HEK293 (cell line): ENCODE measurements around the gene ZFAND3.

Source experiments
- CTCF ChIA-PET: fragments of 350-600 bp; formaldehyde crosslinking; extraction: SDS; loops from one replicate; lab custom pipeline; 2021; ENCODE audit warnings: antibody characterized with exemption; lab: Yijun Ruan, JAX
- POLR2A ChIA-PET: fragments of 300-600 bp; formaldehyde crosslinking; extraction: SDS; loops from one replicate; lab custom pipeline; 2020; ENCODE audit warnings: antibody characterized with exemption, inconsistent platforms; lab: Yijun Ruan, JAX
- H3K27ac ChIP-seq: fragments of 200-500 bp; sonication (Bioruptor generic); 2 replicates; pipeline ENCODE4 v1.5.1; 2014; ENCODE audit warnings: low read depth, low read length, control low read depth, inconsistent platforms; ENCODE audit errors: extremely low read depth
- H3K36me3 ChIP-seq, 2 experiments: fragments of 200-500 bp in 1 of 2; sonication (Bioruptor generic) in 1 of 2; 1 replicate in 1 of 2; 2 replicates in 1 of 2; pipeline ENCODE4 v1.5.1; 2014 to 2017; ENCODE audit warnings: inconsistent platforms in 2 of 2, low read length in 2 of 2; ENCODE audit not compliant: control insufficient read depth in 2 of 2, insufficient read depth in 1 of 2
- H3K4me1 ChIP-seq: fragments of 200-500 bp; sonication (Bioruptor generic); 2 replicates; pipeline ENCODE4 v1.5.1; 2014; ENCODE audit warnings: mild to moderate bottlenecking, low read length, inconsistent platforms; ENCODE audit not compliant: control insufficient read depth, insufficient read depth
- H3K4me3 ChIP-seq: 2 replicates; pipeline ENCODE4 v1.5.1; 2011; ENCODE audit warnings: low read depth, mild to moderate bottlenecking, control low read depth, low read length, moderate library complexity
- H3K9me3 ChIP-seq: fragments of 200-500 bp; sonication (Bioruptor generic); 2 replicates; pipeline ENCODE4 v1.5.1; 2014; ENCODE audit warnings: low read depth, low read length, inconsistent platforms; ENCODE audit not compliant: control insufficient read depth, insufficient read depth
- BCL6B ChIP-seq: fragments of 450-650 bp; formaldehyde crosslinking; IDR thresholded peaks from 2 replicates; pipeline ENCODE4 v1.5.1; 2017; ENCODE audit warnings: missing biosample characterization, missing genetic modification characterization
- HOXA7 ChIP-seq: sonication (generic); formaldehyde crosslinking; IDR thresholded peaks from 2 replicates; pipeline ENCODE4 v1.8.1; 2022; ENCODE audit warnings: missing genetic modification reagents, borderline replicate concordance
- HOXC10 ChIP-seq: sonication (generic); formaldehyde crosslinking; IDR thresholded peaks from 2 replicates; pipeline ENCODE4 v1.8.1; 2023; ENCODE audit warnings: mild to moderate bottlenecking, missing genetic modification reagents
- REST ChIP-seq: fragments of 450-650 bp; formaldehyde crosslinking; IDR thresholded peaks from 2 replicates; pipeline ENCODE4 v1.5.1; 2016; ENCODE audit warnings: missing biosample characterization, missing genetic modification characterization
- ZFP69B ChIP-seq: fragments of 450-650 bp; formaldehyde crosslinking; IDR thresholded peaks from 2 replicates; pipeline ENCODE4 v1.5.1; 2016; ENCODE audit warnings: missing biosample characterization, missing genetic modification characterization
- ZNF114 ChIP-seq: fragments of 450-650 bp; formaldehyde crosslinking; IDR thresholded peaks from 2 replicates; pipeline ENCODE4 v1.5.0; 2017; ENCODE audit warnings: missing biosample characterization, missing genetic modification characterization
- ZNF121 ChIP-seq: fragments of 450-650 bp; formaldehyde crosslinking; IDR thresholded peaks from 2 replicates; pipeline ENCODE4 v1.5.1; 2016; ENCODE audit warnings: missing biosample characterization, missing genetic modification characterization
- ZNF138 ChIP-seq: fragments of 450-650 bp; formaldehyde crosslinking; IDR thresholded peaks from 2 replicates; pipeline ENCODE4 v1.5.1; 2016; ENCODE audit warnings: missing biosample characterization, missing genetic modification characterization, borderline replicate concordance
- ZNF214 ChIP-seq: fragments of 450-650 bp; formaldehyde crosslinking; IDR thresholded peaks from 2 replicates; pipeline ENCODE4 v1.5.1; 2017; ENCODE audit warnings: missing biosample characterization, mild to moderate bottlenecking, missing genetic modification characterization, borderline replicate concordance
- ZNF239 ChIP-seq: fragments of 450-650 bp; formaldehyde crosslinking; IDR thresholded peaks from 2 replicates; pipeline ENCODE4 v1.5.1; 2016; ENCODE audit warnings: missing biosample characterization, missing genetic modification characterization
- ZNF398 ChIP-seq: fragments of 450-650 bp; formaldehyde crosslinking; IDR thresholded peaks from 2 replicates; pipeline ENCODE4 v1.5.1; 2017; ENCODE audit warnings: missing biosample characterization, missing genetic modification characterization
- ZNF488 ChIP-seq: fragments of 450-650 bp; formaldehyde crosslinking; IDR thresholded peaks from 2 replicates; pipeline ENCODE4 v1.5.1; 2016; ENCODE audit warnings: missing biosample characterization, missing genetic modification characterization
- ZNF549 ChIP-seq: fragments of 450-650 bp; IDR thresholded peaks from 2 replicates; pipeline ENCODE4 v1.5.1; 2018; ENCODE audit warnings: missing biosample characterization, missing genetic modification characterization, mild to moderate bottlenecking, inconsistent platforms, moderate library complexity
- ZNF664 ChIP-seq: fragments of 450-650 bp; formaldehyde crosslinking; IDR thresholded peaks from 2 replicates; pipeline ENCODE4 v1.5.1; 2016; ENCODE audit warnings: missing biosample characterization, missing genetic modification characterization
- ZNF670 ChIP-seq: fragments of 450-650 bp; formaldehyde crosslinking; IDR thresholded peaks from 2 replicates; pipeline ENCODE4 v1.5.1; 2016; ENCODE audit warnings: missing biosample characterization, missing genetic modification characterization, low read depth
- ZNF677 ChIP-seq: fragments of 450-650 bp; IDR thresholded peaks from 2 replicates; pipeline ENCODE4 v1.5.0; 2018; ENCODE audit warnings: missing biosample characterization, mild to moderate bottlenecking, missing genetic modification characterization, moderate library complexity
- ZSCAN18 ChIP-seq: fragments of 450-650 bp; formaldehyde crosslinking; IDR thresholded peaks from 2 replicates; pipeline ENCODE4 v1.5.1; 2016; ENCODE audit warnings: missing biosample characterization, missing genetic modification characterization

The ZFAND3 gene

GRCh38 chr6:38077488-38078030 lies 258.0 kb downstream of the ZFAND3 start (continued):
- TF ChIP-seq ZNF214 (no peak), ZNF664 (tag by site-specific recombination) (no peak), ZNF398 (tag by site-specific recombination) (no peak), ZNF239 (tag by site-specific recombination) (no peak)

- H3K4me3 ChIP-seq = no peak overlapping the region
Observed at GRCh38 chr6:38078671-38079070, 259.1 kb downstream of the ZFAND3 start.

More at GRCh38 chr6:38078671-38079070, 259.1 kb downstream of the ZFAND3 start:
- peaks cover 0 to 8% of the 10 kb centered on the region in 2 experiments; a peak in 1 of 3 replicates for H3K36me3 ChIP-seq
- ChIA-PET POLR2A (no interaction called here), CTCF (no interaction called here)
- H3K9me3 ChIP-seq = no peaks in the 10 kb centered on the region
- TF ChIP-seq ZNF121 (tag by site-specific recombination) (no peak), ZFP69B (tag by site-specific recombination) (no peak), ZNF114 (no peak), HOXA7 (CRISPR knock-in tag) (no peak), ZNF670 (tag by site-specific recombination) (no peak), ZNF488 (tag by site-specific recombination) (no peak), REST (tag by site-specific recombination) (no peak), ZNF549 (tag by site-specific recombination) (no peak), HOXC10 (CRISPR knock-in tag) (no peak), BCL6B (tag by site-specific recombination) (no peak), ZSCAN18 (tag by site-specific recombination) (no peak), ZNF677 (tag by site-specific recombination) (no peak), ZNF138 (tag by site-specific recombination) (no peak)
- H3K4me1 ChIP-seq = peaks cover 13% of the 10 kb centered on the region
- no peak overlapping the region for H3K27ac ChIP-seq
